Measurements from ENCODE around the gene ENDOU. TPM values are rescaled to one million over a fixed set of nuclear protein-coding genes. Genes with fewer than 3 reads are reported as not detected.

The ENDOU gene, protein sequence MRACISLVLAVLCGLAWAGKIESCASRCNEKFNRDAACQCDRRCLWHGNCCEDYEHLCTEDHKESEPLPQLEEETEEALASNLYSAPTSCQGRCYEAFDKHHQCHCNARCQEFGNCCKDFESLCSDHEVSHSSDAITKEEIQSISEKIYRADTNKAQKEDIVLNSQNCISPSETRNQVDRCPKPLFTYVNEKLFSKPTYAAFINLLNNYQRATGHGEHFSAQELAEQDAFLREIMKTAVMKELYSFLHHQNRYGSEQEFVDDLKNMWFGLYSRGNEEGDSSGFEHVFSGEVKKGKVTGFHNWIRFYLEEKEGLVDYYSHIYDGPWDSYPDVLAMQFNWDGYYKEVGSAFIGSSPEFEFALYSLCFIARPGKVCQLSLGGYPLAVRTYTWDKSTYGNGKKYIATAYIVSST
- total RNA-seq: 21.4 TPM

DNA sequence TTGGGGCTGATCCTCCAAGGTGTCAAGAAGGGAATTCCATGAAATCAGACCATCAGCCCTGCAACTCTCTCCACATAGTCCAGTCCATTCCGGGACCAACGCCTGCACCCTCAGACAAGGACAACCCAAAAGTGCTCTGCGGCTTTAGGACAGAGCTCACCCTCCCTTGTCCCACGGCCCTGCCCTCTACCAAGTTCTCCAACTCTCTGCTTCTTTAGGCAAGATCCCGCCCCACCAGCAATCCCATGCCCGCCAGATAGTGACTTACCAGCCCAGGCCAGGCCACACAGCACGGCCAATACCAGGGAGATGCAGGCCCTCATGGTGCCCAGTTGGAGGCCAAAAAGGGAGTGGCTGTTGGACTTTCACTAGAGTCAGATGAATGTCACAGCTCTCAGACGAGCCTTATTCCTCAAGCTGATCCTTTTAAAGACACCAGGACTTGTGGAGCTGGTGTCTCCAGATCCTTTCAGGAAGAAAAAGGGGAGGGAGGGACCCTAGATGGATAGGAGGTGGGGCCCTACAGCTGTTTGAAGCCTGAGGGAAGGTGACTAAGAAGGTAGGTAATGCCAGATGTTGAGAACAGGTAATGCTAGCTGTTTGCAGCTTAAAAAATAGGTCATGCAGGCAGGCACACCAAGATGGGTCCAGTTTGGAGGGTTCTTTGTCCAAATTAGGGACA, at the start of gene ENDOU:
Gene ENDOU (minus strand): TSS at position 400 of the 682 bp plus-strand sequence. CDS start 77 bp downstream, at position 323.
- peaks cover 11% of the 10 kb centered on the region for H3K4me1 ChIP-seq

DNA sequence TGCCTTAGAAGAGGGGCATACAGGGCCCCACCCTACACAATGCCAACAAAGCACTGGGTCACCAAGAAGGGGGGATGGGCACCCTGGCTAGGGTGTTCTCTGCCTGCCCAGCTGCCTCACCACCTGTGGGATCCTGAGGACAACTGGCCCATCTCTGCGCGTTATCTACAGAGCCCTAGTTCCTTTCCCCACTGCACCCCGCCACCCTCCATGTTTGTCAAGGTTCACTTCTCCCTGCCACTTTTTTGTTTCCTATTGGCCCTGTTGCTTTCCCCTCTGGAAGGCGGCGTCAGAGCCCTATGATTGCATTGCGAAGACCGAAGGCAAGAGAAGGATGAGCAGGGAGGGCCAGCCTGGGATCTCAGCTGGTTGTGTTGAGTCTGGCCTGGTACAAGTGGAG, 49.4 kb upstream of the ENDOU start:
- H3K4me3 ChIP-seq: no peak overlapping the region
- H3K27ac ChIP-seq: peak overlapping the region; percentile 73
- H3K27me3 ChIP-seq: no peaks in the 10 kb centered on the region
- DNase-seq (ENCODE audit: extremely low spot score in 2 of 2): no peak
- TF ChIP-seq POLR2A (IDR thresholded peaks at IDR 0.05) (no peak), CTCF (IDR thresholded peaks at IDR 0.05) (no peak), POLR2AphosphoS5 (IDR thresholded peaks at IDR 0.05; ENCODE audit: insufficient read depth in 1 of 2, low read depth in 1 of 2) (no peak)
- intact Hi-C loops (cut with DNase I): loop anchor here (5.0 kb wide), 3 partner anchors 37 to 57 kb away; no protein-coding TSS in a partner anchor
- H3K9me3 ChIP-seq: no peaks in the 10 kb centered on the region
- H3K4me1 ChIP-seq: peaks cover 67% of the 10 kb centered on the region
- no peaks in the 10 kb centered on the region for H3K36me3 ChIP-seq

More for the DNA sequence above, at the start of gene ENDOU:
- intact Hi-C loops (cut with DNase I): no loop called here
- H3K27ac ChIP-seq: no peak within 1 kb of the TSS
- no peaks in the 10 kb centered on the region for H3K36me3 ChIP-seq
- no peak for TF ChIP-seq POLR2AphosphoS5 (IDR thresholded peaks at IDR 0.05; ENCODE audit: insufficient read depth in 1 of 2, low read depth in 1 of 2)
- no peak for TF ChIP-seq POLR2A (IDR thresholded peaks at IDR 0.05)
- no peak for TF ChIP-seq CTCF (IDR thresholded peaks at IDR 0.05)
- H3K27me3 ChIP-seq: no peaks in the 10 kb centered on the region
- H3K4me3 ChIP-seq: peak within 1 kb of the TSS in 1 of 2 donors; percentile 13
- DNase-seq (ENCODE audit: extremely low spot score in 2 of 2): no peak
- no peaks in the 10 kb centered on the region for H3K9me3 ChIP-seq

DNA sequence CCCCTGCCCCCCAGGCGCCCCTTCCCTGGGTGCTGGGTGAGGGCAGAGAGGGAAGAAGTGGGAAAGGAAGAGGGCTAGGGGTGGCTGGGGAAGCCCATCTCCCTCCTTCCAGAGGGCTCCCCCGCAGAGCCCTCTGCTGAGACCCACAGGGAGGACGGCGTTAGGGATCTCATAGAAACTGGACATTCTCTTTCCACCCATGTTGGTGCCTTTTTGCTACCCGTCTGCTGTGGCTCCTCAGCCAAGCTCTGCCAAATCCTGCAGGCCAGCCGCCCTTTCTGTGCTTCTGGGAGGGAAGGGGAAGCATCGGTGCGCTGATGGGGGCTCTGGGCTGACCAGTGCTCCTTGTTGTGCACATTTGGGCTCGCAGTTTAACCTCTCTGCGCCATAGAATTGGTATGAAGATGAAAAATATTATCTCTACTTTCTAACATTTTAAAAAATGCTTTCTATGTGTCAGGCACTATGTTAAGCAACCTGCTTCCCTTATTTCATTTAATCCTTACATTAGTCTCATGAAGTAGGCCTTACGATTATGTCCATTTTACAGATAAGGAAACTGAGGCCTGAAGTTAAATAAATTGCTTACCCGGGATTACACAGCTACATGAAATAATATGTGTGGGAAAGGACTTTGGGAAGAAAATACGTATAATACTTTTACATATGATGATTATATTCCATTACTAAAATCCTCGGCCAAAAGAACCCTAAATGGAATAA, 48.7 kb upstream of the ENDOU start:
- Histone ChIP-seq H3K27me3 (no peaks in the 10 kb centered on the region), H3K36me3 (no peaks in the 10 kb centered on the region), H3K27ac (peak overlapping the region; percentile 73), H3K4me1 (peaks cover 60% of the 10 kb centered on the region), H3K9me3 (no peaks in the 10 kb centered on the region), H3K4me3 (peak overlapping the region; percentile 67 to 98)
- TF ChIP-seq POLR2A (IDR thresholded peaks at IDR 0.05) (no peak), CTCF (IDR thresholded peaks at IDR 0.05) (no peak), POLR2AphosphoS5 (IDR thresholded peaks at IDR 0.05; ENCODE audit: insufficient read depth in 1 of 2, low read depth in 1 of 2) (no peak)
- no peak for DNase-seq (ENCODE audit: extremely low spot score in 2 of 2)
- intact Hi-C loops (cut with DNase I): no loop called here

GRCh38 chr12:47773062-47773857, 48.0 kb upstream of the ENDOU start, which contains the start of gene SLC48A1:
TSS of gene SLC48A1 (plus strand) at chr12:47773238. CDS start at chr12:47773305, 67 bp downstream.
- H3K27ac ChIP-seq: peak within 1 kb of the TSS; percentile 73
- no peaks in the 10 kb centered on the region for H3K27me3 ChIP-seq
- H3K4me1 ChIP-seq: peaks cover 53% of the 10 kb centered on the region
- no peak for DNase-seq (ENCODE audit: extremely low spot score in 2 of 2)
- H3K9me3 ChIP-seq: no peaks in the 10 kb centered on the region
- H3K36me3 ChIP-seq: no peaks in the 10 kb centered on the region
- intact Hi-C loops (cut with DNase I): no loop called here
- TF ChIP-seq POLR2AphosphoS5 (IDR thresholded peaks at IDR 0.05; ENCODE audit: insufficient read depth in 1 of 2, low read depth in 1 of 2): no peak
- TF ChIP-seq POLR2A (IDR thresholded peaks at IDR 0.05): peak in 1 of 2 donors; percentile 8
- TF ChIP-seq CTCF (IDR thresholded peaks at IDR 0.05): peak in 1 of 3 experiments; percentile 2
- H3K4me3 ChIP-seq: peak within 1 kb of the TSS; percentile 67 to 98

All from vagina (tissue), 2 donors.